ENCODE results near the gene LHFPL3.

DNA sequence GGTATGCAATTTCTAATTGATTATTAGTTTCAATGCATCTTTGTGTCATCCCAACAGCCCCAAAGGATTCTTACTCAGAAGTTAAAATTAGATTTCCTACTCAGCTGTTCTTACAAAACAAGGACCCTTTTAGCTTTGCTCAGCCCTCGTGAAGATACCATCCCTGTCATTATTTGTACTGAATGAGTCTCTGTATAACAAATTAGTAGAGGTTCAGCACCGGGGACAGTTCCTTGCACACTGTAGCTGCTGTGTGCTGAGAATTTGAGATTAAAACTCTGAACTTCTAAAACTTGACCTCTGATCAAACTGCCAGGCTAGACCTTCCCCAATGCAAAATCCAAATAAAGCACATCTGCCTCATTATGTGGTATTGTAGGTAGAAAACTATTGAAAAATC, 299.1 kb downstream of the LHFPL3 start:
- TF ChIP-seq, protein P1, sequence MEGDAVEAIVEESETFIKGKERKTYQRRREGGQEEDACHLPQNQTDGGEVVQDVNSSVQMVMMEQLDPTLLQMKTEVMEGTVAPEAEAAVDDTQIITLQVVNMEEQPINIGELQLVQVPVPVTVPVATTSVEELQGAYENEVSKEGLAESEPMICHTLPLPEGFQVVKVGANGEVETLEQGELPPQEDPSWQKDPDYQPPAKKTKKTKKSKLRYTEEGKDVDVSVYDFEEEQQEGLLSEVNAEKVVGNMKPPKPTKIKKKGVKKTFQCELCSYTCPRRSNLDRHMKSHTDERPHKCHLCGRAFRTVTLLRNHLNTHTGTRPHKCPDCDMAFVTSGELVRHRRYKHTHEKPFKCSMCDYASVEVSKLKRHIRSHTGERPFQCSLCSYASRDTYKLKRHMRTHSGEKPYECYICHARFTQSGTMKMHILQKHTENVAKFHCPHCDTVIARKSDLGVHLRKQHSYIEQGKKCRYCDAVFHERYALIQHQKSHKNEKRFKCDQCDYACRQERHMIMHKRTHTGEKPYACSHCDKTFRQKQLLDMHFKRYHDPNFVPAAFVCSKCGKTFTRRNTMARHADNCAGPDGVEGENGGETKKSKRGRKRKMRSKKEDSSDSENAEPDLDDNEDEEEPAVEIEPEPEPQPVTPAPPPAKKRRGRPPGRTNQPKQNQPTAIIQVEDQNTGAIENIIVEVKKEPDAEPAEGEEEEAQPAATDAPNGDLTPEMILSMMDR (IDR thresholded peaks at IDR 0.05) = no peak
- TF ChIP-seq EZH2 (IDR thresholded peaks at IDR 0.05; ENCODE audit: borderline replicate concordance, insufficient read depth, low read depth, low read length, poor library complexity, severe bottlenecking) = no peak

All from B cell (primary cell).